Breast epithelium (tissue), 4 donors: Measurements from ENCODE around the gene MT1G. TPM values are rescaled to one million over a fixed set of nuclear protein-coding genes. Genes with fewer than 3 reads are reported as not detected.

ENCODE experiments used
- DNase-seq, 2 donors: peaks; one replicate each; pipeline ENCODE4 v3.0.0-alpha.2; 2019; ENCODE audit warnings: low spot score in 2 of 2
- H3K27ac ChIP-seq, 2 donors: fragments of 200-600 bp; sonication (generic) in 1 of 2; one replicate each; pipeline ENCODE4 v1.5.1; 2016 to 2019; ENCODE audit warnings: mild to moderate bottlenecking in 1 of 2
- H3K27me3 ChIP-seq, 2 donors: fragments of 200-600 bp; sonication (generic) in 1 of 2; one replicate each; pipeline versions ENCODE4 v1.5.1 to v1.6.0; 2017 to 2019; ENCODE audit warnings: control low read depth in 1 of 2, mild to moderate bottlenecking in 1 of 2
- H3K36me3 ChIP-seq: fragments of 200-600 bp; one replicate; pipeline ENCODE4 v1.5.1; 2019
- H3K4me1 ChIP-seq, 2 donors: fragments of 200-600 bp; sonication (generic); one replicate each; pipeline ENCODE4 v1.5.1; 2016 to 2019; ENCODE audit warnings: control low read depth in 1 of 2
- H3K4me3 ChIP-seq, 3 donors: fragments of 200-600 bp; sonication (generic); 1 replicate in 2 of 3; 2 replicates in 1 of 3; pipeline ENCODE4 v1.5.1; 2016 to 2019; ENCODE audit warnings: mild to moderate bottlenecking in 3 of 3, moderate library complexity in 2 of 3
- H3K9me3 ChIP-seq, 2 donors: fragments of 200-600 bp; sonication (generic) in 1 of 2; one replicate each; pipeline ENCODE4 v1.5.1; 2016 to 2019; ENCODE audit warnings: control low read depth in 1 of 2
- CTCF ChIP-seq, 3 donors: fragments of 450-650 bp; IDR thresholded peaks; one replicate each; pipeline ENCODE4 v1.5.1; 2016 to 2017; ENCODE audit warnings: antibody characterized with exemption in 3 of 3, mild to moderate bottlenecking in 3 of 3, moderate library complexity in 3 of 3
- POLR2AphosphoS5 ChIP-seq, 3 donors: sonication (generic); formaldehyde crosslinking; IDR thresholded peaks; one replicate each; pipeline ENCODE4 v1.6.1; 2017; ENCODE audit warnings: antibody characterized with exemption in 3 of 3
- intact Hi-C: fragments of 100-400 bp; cut with DNase I; formaldehyde crosslinking; loops from one replicate; pipeline ENCODE4 v1.15.1; 2023; ENCODE audit warnings: low total_unique reads
- total RNA-seq, 3 donors: library from RNA; depleted of rRNA; stranded (reverse); fragments of >200 nt; gene quantifications; one replicate each; pipeline ENCODE4 v1.1.0, GENCODE V29; 2016

MT1G gene
- total RNA-seq, 3 donors from 2014 or later = 20.0 to 224 (median 48.3) TPM

- H3K9me3 ChIP-seq = no peaks in the 10 kb centered on the region
- no peaks in the 10 kb centered on the region for H3K4me1 ChIP-seq
- H3K36me3 ChIP-seq = no peaks in the 10 kb centered on the region
- H3K4me3 ChIP-seq = peak overlapping the region; percentile 36 to 63 (median 47)
- TF ChIP-seq POLR2AphosphoS5 (IDR thresholded peaks at IDR 0.05) = peak in 1 of 3 donors; percentile 12
- no peak for TF ChIP-seq CTCF (IDR thresholded peaks at IDR 0.05)
- intact Hi-C loops = no loop called here
- H3K27ac ChIP-seq = peak overlapping the region; percentile 71 to 72
- peak; percentile 54 to 65 for DNase-seq
- no peaks in the 10 kb centered on the region for H3K27me3 ChIP-seq
These were observed 50.4 kb downstream of the MT1G start for GRCh38 chr16:56617212-56618085.

Other genes with a start within 250 kb of the MT1G start
- gene AMFR, start 242.5 kb downstream of the MT1G start, total RNA-seq = 100 to 1,000 TPM; 156 to 205 (median 188) TPM
- gene NUDT21, start 216.7 kb downstream of the MT1G start, total RNA-seq = 10 to 100 TPM; 53.9 to 65.3 (median 54.1) TPM
- 10 to 100 TPM; 21.4 to 36.3 (median 25.2) TPM for gene OGFOD1, start 216.5 kb downstream of the MT1G start, total RNA-seq
- 10 to 100 TPM; 42.6 to 80.5 (median 56.2) TPM for gene BBS2, start 148.0 kb downstream of the MT1G start, total RNA-seq
- gene MT4, start 103.0 kb downstream of the MT1G start, total RNA-seq = not detected
- gene MT3, start 78.5 kb downstream of the MT1G start, total RNA-seq = not detected
- gene MT2A, start 59.5 kb downstream of the MT1G start, total RNA-seq = 100 to 1,000 TPM; 352 to 543 (median 428) TPM
- gene MT1E, start 42.3 kb downstream of the MT1G start, total RNA-seq = 100 to 1,000 TPM; 284 to 698 (median 513) TPM
- gene MT1M, start 35.4 kb downstream of the MT1G start, total RNA-seq = 100 to 1,000 TPM in 1 of 3 donors, 10 to 100 TPM in 2; 42.9 to 120 (median 46.0) TPM
- 100 to 1,000 TPM in 2 of 3 donors, 10 to 100 TPM in 1; 97.8 to 672 (median 130) TPM for gene MT1A, start 29.4 kb downstream of the MT1G start, total RNA-seq
- gene MT1B, start 16.2 kb downstream of the MT1G start, total RNA-seq = not detected
- 10 to 100 TPM in 2 of 3 donors, 1 to 10 TPM in 1; 9.1 to 34.0 (median 12.1) TPM for gene MT1F, start 10.1 kb downstream of the MT1G start, total RNA-seq
- gene MT1H, start 1.7 kb upstream of the MT1G start, total RNA-seq = not detected
- gene MT1X, start 14.4 kb upstream of the MT1G start, total RNA-seq = 1,000 to 10,000 TPM; 2,679 to 5,417 (median 3,885) TPM
- 10 to 100 TPM; 29.4 to 48.8 (median 32.6) TPM for gene NUP93, start 62.1 kb upstream of the MT1G start, total RNA-seq
- not detected for gene SLC12A3, start 197.1 kb upstream of the MT1G start, total RNA-seq